OCI-LY7 (cell line): Measurements from ENCODE around the gene RPS27A. TPM values are rescaled to one million over a fixed set of nuclear protein-coding genes. Genes with fewer than 3 reads are reported as not detected.
"Not testable (repeated sequence)": the region's sequence is repeated elsewhere in the genome, so short reads cannot be mapped to it uniquely, and the experiment has no call there.

ENCODE experiments used
- BruUV-seq: library from RNA; stranded (reverse); fragments of 400-500 nt; replicated peaks from 2 replicates; lab custom pipeline; 2021; lab: Mats Ljungman, UMichigan
- CTCF ChIA-PET: fragments of 300-600 bp; sonication (Branson Sonifier 250); formaldehyde crosslinking; loops from one replicate; lab custom pipeline; 2022; ENCODE audit warnings: antibody characterized with exemption; ENCODE audit not compliant: unreplicated experiment; lab: Charles Lee
- POLR2A ChIA-PET: fragments of 300-600 bp; sonication (Branson Sonifier 250); formaldehyde crosslinking; loops from one replicate; lab custom pipeline; 2022; ENCODE audit warnings: antibody characterized with exemption; lab: Charles Lee
- DNase-seq: peaks from one replicate; pipeline ENCODE4 v3.0.0-alpha.2; 2015; ENCODE audit warnings: low spot score
- H2AFZ ChIP-seq: fragments of 200-600 bp; sonication (generic), shearing (Covaris generic); 2 replicates; pipeline ENCODE4 v1.6.1; 2014; ENCODE audit warnings: mild to moderate bottlenecking, antibody characterized with exemption, low read length, moderate library complexity
- H3K27ac ChIP-seq: fragments of 200-600 bp; sonication (generic); 2 replicates; pipeline ENCODE4 v1.5.1; 2014; ENCODE audit warnings: mixed run types, low read depth, mild to moderate bottlenecking, moderate library complexity, low read length, inconsistent platforms; ENCODE audit not compliant: poor library complexity, severe bottlenecking
- H3K36me3 ChIP-seq: fragments of 200-600 bp; sonication (generic); 2 replicates; pipeline ENCODE4 v1.6.1; 2014; ENCODE audit warnings: mild to moderate bottlenecking, antibody characterized with exemption, low read length, moderate library complexity, mixed read lengths; ENCODE audit not compliant: insufficient read depth
- H3K4me1 ChIP-seq: fragments of 200-600 bp; sonication (generic); 2 replicates; pipeline ENCODE4 v1.5.1; 2014; ENCODE audit warnings: mild to moderate bottlenecking, low read length; ENCODE audit not compliant: insufficient read depth, poor library complexity, severe bottlenecking
- H3K4me2 ChIP-seq: fragments of 200-600 bp; sonication (generic); 2 replicates; pipeline ENCODE4 v1.6.1; 2014; ENCODE audit warnings: mild to moderate bottlenecking, low read length
- H3K4me3 ChIP-seq: fragments of 200-600 bp; sonication (generic); 2 replicates; pipeline ENCODE4 v1.5.1; 2014; ENCODE audit warnings: mild to moderate bottlenecking, low read depth, low read length; ENCODE audit not compliant: poor library complexity, severe bottlenecking
- H3K79me2 ChIP-seq: fragments of 200-600 bp; sonication (generic); 2 replicates; pipeline ENCODE4 v1.6.1; 2016; ENCODE audit warnings: low read depth, mild to moderate bottlenecking, low read length, moderate library complexity, mixed read lengths; ENCODE audit not compliant: insufficient read depth
- H3K9me2 ChIP-seq: fragments of 200-600 bp; sonication (generic); 2 replicates; pipeline ENCODE4 v1.6.1; 2016; ENCODE audit warnings: mild to moderate bottlenecking, low read length, mixed read lengths; ENCODE audit not compliant: insufficient read depth
- H3K9me3 ChIP-seq: fragments of 200-600 bp; sonication (generic); 2 replicates; pipeline ENCODE4 v1.6.1; 2014; ENCODE audit warnings: mild to moderate bottlenecking, mixed run types, low read length, mixed read lengths
- H4K20me1 ChIP-seq: fragments of 200-600 bp; sonication (generic); 2 replicates; pipeline ENCODE4 v1.6.1; 2014; ENCODE audit warnings: mild to moderate bottlenecking, antibody characterized with exemption, low read length, moderate library complexity, mixed read lengths; ENCODE audit not compliant: insufficient read depth
- EZH2phosphoT487 ChIP-seq: fragments of 200-600 bp; sonication (generic); IDR thresholded peaks from 2 replicates; pipeline ENCODE4 v1.6.1; 2018; ENCODE audit warnings: low read depth, borderline replicate concordance, mild to moderate bottlenecking, mixed run types, antibody characterized with exemption, low read length, moderate library complexity, mixed read lengths
- intact Hi-C: fragments of 100-400 bp; cut with micrococcal nuclease; formaldehyde crosslinking; loops from one replicate; pipeline ENCODE4 v1.10.0; 2022; ENCODE audit not compliant: unreplicated experiment
- total RNA-seq, 2 experiments: library from RNA; depleted of rRNA in 1 of 2; stranded (reverse); fragments of >200 nt in 1 of 2; shearing (Covaris generic) in 1 of 2; gene quantifications; 2 replicates each; pipeline ENCODE4 v1.2.3, GENCODE V29; 2014 to 2022
- TF ChIP-seq, protein P1 (sequence below): fragments of 200-600 bp; sonication (generic); conservative IDR thresholded peaks from 2 replicates; pipeline ENCODE4 v1.5.1; 2014; ENCODE audit warnings: mild to moderate bottlenecking, antibody characterized with exemption, low read length, moderate library complexity, mixed read lengths

The RPS27A gene
- total RNA-seq, 2 experiments from 2014 or later, result 1,456 to 1,716 TPM

DNA sequence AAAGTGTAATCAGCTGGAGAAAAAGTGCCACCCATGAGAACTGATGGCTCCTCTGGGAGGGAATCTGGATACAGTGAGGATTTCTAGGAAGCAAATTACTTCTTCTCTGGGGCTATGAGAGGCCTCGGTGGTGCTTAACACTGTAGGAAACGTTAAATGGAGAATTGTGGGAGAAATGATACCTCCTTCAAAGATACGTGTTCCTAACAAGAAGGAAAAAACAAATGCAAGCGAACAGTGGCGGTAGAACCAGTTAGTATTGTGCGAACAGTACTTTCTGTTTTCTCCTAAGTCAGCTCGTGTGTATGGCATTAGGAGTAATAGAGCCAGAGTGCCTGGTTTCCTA lies 37.1 kb downstream of the RPS27A start:
- H3K9me2 ChIP-seq, result no peaks in the 10 kb centered on the region
- no peak for TF ChIP-seq EZH2phosphoT487
- TF ChIP-seq, protein P1, sequence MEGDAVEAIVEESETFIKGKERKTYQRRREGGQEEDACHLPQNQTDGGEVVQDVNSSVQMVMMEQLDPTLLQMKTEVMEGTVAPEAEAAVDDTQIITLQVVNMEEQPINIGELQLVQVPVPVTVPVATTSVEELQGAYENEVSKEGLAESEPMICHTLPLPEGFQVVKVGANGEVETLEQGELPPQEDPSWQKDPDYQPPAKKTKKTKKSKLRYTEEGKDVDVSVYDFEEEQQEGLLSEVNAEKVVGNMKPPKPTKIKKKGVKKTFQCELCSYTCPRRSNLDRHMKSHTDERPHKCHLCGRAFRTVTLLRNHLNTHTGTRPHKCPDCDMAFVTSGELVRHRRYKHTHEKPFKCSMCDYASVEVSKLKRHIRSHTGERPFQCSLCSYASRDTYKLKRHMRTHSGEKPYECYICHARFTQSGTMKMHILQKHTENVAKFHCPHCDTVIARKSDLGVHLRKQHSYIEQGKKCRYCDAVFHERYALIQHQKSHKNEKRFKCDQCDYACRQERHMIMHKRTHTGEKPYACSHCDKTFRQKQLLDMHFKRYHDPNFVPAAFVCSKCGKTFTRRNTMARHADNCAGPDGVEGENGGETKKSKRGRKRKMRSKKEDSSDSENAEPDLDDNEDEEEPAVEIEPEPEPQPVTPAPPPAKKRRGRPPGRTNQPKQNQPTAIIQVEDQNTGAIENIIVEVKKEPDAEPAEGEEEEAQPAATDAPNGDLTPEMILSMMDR, result no peak
- no peaks in the 10 kb centered on the region for H3K9me3 ChIP-seq
- intact Hi-C loops, result loop anchor here (1.0 kb wide), 2 partner anchors 151 to 348 kb away; partner anchors contain the start of gene PPP4R3B
- H3K36me3 ChIP-seq, result peaks cover 22% of the 10 kb centered on the region
- TSS peak; percentile 97 for BruUV-seq
- DNase-seq, result peak; percentile 9
- H3K4me1 ChIP-seq, result peaks cover 9% of the 10 kb centered on the region
- peaks cover 10% of the 10 kb centered on the region; the same call in 1 of the 2 replicates for H3K79me2 ChIP-seq
- H3K4me2 ChIP-seq, result peak overlapping the region; percentile 78
- H3K27ac ChIP-seq, result peak overlapping the region; percentile 66
- no peaks in the 10 kb centered on the region for H4K20me1 ChIP-seq
- ChIA-PET CTCF (interaction anchor here (0.9 kb wide), 2 partner anchors 8 to 16 kb away, joined by 3 read pairs; no protein-coding TSS in a partner anchor), POLR2A (interaction anchor here (0.5 to 1.5 kb wide), 7 partner anchors 12 to 1487 kb away, joined by 3 to 9 read pairs (median 4); no protein-coding TSS in a partner anchor)
- peak overlapping the region; percentile 85 for H3K4me3 ChIP-seq
- peak overlapping the region; percentile 93 for H2AFZ ChIP-seq

DNA sequence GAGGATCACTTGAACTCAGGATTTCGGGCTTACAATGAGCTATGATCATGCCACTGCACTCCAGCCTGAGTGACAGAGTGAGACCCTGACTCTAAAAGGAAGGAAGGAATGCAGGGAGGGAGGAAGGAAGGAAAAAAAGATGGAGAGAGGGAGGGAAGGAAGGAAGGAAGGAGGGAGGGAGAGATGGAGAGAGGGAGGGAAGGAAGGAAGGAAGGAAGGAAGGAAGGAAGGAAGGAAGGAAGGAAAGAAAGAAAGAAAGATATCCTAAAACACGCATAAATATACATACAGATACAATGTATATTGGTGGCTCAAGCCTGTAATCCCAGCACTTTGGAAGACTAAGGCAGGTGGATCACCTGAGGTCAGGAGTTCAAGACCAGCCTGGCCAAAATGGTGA lies 41.9 kb downstream of the RPS27A start:
- H3K36me3 ChIP-seq, H3K27ac ChIP-seq, DNase-seq, H2AFZ ChIP-seq, H3K4me3 ChIP-seq, H3K4me2 ChIP-seq, H3K9me2 ChIP-seq, BruUV-seq, intact Hi-C loops, H3K4me1 ChIP-seq, H4K20me1 ChIP-seq, POLR2A ChIA-PET, H3K79me2 ChIP-seq, H3K9me3 ChIP-seq: not testable (repeated sequence)
- CTCF ChIA-PET, result interaction anchor here (0.7 kb wide), 1 partner anchor 59 kb away, joined by 12 read pairs; no protein-coding TSS in a partner anchor

DNA sequence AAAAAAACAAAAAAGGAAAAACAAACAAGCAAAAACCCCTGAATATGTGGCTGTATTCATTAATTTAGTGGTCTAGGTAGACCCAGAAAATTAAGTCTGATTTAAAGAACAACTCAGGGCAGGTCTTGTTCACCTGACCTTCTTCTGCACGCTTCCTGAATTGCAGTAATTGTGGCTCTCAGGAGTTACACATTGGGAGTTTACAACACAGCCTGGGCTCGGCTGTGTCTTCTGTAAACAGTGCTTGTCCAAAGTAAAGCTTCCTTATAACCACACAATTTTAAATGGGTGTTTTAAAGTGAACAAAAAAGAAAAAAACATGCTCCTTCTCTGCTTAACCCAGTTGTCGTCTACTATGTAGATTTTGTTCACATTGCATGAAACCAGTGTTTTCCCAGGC lies 44.8 kb downstream of the RPS27A start:
- Histone ChIP-seq H3K36me3 (no peaks in the 10 kb centered on the region), H4K20me1 (no peaks in the 10 kb centered on the region), H3K79me2 (no peaks in the 10 kb centered on the region), H3K4me3 (no peak overlapping the region), H3K9me2 (no peaks in the 10 kb centered on the region), H3K27ac (no peak overlapping the region), H2AFZ (no peak overlapping the region), H3K4me2 (no peak overlapping the region), H3K4me1 (peaks cover 7% of the 10 kb centered on the region), H3K9me3 (no peaks in the 10 kb centered on the region)
- intact Hi-C loops, result no loop called here
- DNase-seq, result no peak
- BruUV-seq, result no TSS peak
- POLR2A ChIA-PET, result interaction anchor here (0.6 kb wide), 2 partner anchors 60 to 1400 kb away, joined by 3 read pairs; no protein-coding TSS in a partner anchor
- CTCF ChIA-PET, result no interaction called here
- TF ChIP-seq, protein P1, result no peak

DNA sequence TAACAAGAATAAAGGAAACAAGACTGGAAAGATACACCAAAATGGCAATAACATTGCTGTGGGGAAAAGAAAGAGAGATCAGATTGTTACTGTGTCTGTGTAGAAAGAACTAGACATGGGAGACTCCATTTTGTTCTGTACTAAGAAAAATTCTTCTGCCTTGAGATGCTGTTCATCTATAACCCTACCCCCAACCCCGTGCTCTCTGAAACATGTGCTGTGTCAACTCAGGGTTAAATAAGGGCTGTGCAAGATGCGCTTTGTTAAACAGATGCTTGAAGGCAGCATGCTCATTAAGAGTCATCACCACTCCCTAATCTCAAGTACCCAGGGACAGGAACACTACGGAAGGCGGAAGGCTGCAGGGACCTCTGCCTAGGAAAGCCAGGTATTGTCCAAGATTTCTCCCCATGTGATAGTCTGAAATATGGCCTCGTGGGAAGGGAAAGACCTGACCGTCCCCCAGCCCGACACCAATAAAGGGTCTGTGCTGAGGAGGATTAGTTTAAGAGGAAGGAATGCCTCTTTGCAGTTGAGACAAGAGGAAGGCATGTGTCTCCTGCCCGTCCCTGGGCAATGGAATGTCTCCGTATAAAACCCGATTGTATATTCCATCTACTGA lies 46.8 kb downstream of the RPS27A start:
- H3K4me1 ChIP-seq, result peaks cover 12% of the 10 kb centered on the region
- BruUV-seq, H3K27ac ChIP-seq, POLR2A ChIA-PET, H2AFZ ChIP-seq, H3K36me3 ChIP-seq, H3K4me3 ChIP-seq, H3K9me2 ChIP-seq, intact Hi-C loops, H3K79me2 ChIP-seq, CTCF ChIA-PET, H3K4me2 ChIP-seq, H4K20me1 ChIP-seq, H3K9me3 ChIP-seq, DNase-seq: not testable (repeated sequence)

DNA sequence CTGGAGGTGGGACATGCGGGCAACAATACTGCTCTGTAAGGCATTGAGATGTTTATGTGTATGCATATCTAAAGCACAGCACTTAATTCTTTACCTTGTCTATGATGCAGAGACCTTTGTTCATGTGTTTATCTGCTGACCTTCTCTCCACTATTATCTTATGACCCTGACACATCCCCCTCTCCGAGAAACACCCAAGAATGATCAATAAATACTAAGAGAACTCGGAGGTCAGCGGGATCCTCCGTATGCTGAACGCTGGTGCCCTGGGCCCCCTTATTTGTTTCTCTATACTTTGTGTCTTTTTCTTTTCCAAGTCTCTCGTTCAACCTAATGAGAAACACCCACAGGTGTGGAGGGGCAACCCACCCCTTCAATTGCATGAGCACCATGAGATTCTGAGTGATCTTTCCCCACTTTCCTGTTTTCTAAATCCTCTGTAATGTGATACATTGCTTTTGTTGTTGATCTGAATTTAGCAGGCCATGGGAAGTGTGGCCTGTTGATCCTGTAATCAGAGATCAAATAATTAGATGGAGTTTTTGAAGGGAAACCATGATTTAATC lies 47.5 kb downstream of the RPS27A start:
- H4K20me1 ChIP-seq, intact Hi-C loops, DNase-seq, H3K79me2 ChIP-seq, H3K36me3 ChIP-seq, H3K9me2 ChIP-seq, CTCF ChIA-PET, H3K27ac ChIP-seq, BruUV-seq, H3K9me3 ChIP-seq, H3K4me3 ChIP-seq, H3K4me2 ChIP-seq, H2AFZ ChIP-seq: not testable (repeated sequence)
- POLR2A ChIA-PET, result interaction anchor here (1.0 to 1.4 kb wide), 2 partner anchors 12 to 31 kb away, joined by 3 to 5 read pairs; no protein-coding TSS in a partner anchor
- H3K4me1 ChIP-seq, result peaks cover 12% of the 10 kb centered on the region
